IgD-negative memory B cell (primary cell): ENCODE data around the gene CACNG4. TPM values are rescaled to one million over a fixed set of nuclear protein-coding genes. Genes with fewer than 3 reads are reported as not detected.
"Not testable (repeated sequence)": the region's sequence is repeated elsewhere in the genome, so short reads cannot be mapped to it uniquely, and the experiment has no call there.

Experiments
- H3K27ac Mint-ChIP-seq, 3 donors: one replicate each; pipeline ENCODE4 v1.8.0; 2020 to 2022; ENCODE audit warnings: mild to moderate bottlenecking in 3 of 3, mixed read lengths in 3 of 3, moderate library complexity in 1 of 3
- H3K27me3 Mint-ChIP-seq: one replicate; pipeline ENCODE4 v1.8.0; 2021; ENCODE audit warnings: mixed read lengths
- H3K36me3 Mint-ChIP-seq: one replicate; pipeline ENCODE4 v1.8.0; 2020; ENCODE audit warnings: mild to moderate bottlenecking, mixed read lengths
- H3K4me1 Mint-ChIP-seq, 3 donors: one replicate each; pipeline ENCODE4 v1.8.0; 2020 to 2022; ENCODE audit warnings: mixed read lengths in 3 of 3, mild to moderate bottlenecking in 1 of 3
- H3K4me3 Mint-ChIP-seq, 4 donors: one replicate each; pipeline ENCODE4 v1.8.0; 2020 to 2022; ENCODE audit warnings: mild to moderate bottlenecking in 4 of 4, mixed read lengths in 4 of 4, moderate library complexity in 3 of 4
- H3K9me3 Mint-ChIP-seq, 3 donors: one replicate each; pipeline ENCODE4 v1.8.0; 2020 to 2021; ENCODE audit warnings: mixed read lengths in 3 of 3, mild to moderate bottlenecking in 1 of 3
- polyA plus RNA-seq: library from polyadenylated mRNA; unstranded; fragments of 300-500 nt; fragmentation: Illumina TruSeq; gene quantifications from one replicate; pipeline ENCODE4 v1.2.3, GENCODE V29; 2021

CACNG4 gene
- polyA plus RNA-seq, 1 donor from 2014 or later = not detected

GRCh38 chr17:66964930-66965800, 658 bp downstream of the CACNG4 start:
- H3K27ac Mint-ChIP-seq = no peak overlapping the region
- H3K27me3 Mint-ChIP-seq = peaks cover 55% of the 10 kb centered on the region
- no peaks in the 10 kb centered on the region for H3K36me3 Mint-ChIP-seq
- peaks cover 2 to 5% (median 4%) of the 10 kb centered on the region in 3 donors for H3K4me1 Mint-ChIP-seq
- peaks cover 0 to 4% (median 0%) of the 10 kb centered on the region in 3 donors for H3K9me3 Mint-ChIP-seq
- H3K4me3 Mint-ChIP-seq = peak overlapping the region in 3 of 4 donors; percentile 30 to 67 (median 52)

DNA sequence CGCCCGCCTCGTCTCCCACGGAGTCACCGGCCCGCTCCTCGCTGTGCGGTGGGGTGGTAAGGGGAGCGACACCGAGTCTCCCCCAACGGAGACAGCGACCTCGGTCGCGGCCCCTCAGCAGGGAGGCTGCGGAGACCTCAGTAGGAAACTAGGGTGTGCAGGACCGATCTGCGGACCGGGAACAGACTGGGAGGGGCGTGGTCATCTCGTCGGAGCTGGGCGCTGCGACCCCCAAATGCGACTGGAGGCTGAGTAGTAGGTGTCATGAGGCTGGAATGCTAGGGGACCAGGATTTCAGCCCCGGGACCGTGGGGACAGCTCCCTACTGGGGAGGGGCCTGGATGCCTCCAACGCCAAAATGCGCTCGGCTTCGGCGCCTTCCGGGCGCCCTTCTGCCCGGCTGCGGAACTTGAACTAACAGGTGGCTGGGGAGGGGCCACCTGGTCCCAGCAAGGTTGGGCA, 1.3 kb downstream of the CACNG4 start:
- Mint-ChIP-seq H3K9me3 (peaks cover 0 to 4% (median 0%) of the 10 kb centered on the region in 3 donors), H3K36me3 (no peaks in the 10 kb centered on the region), H3K27ac (no peak overlapping the region), H3K4me1 (peaks cover 2 to 5% (median 4%) of the 10 kb centered on the region in 3 donors), H3K4me3 (peak overlapping the region in 2 of 4 donors; percentile 46 to 47), H3K27me3 (peaks cover 59% of the 10 kb centered on the region)

DNA sequence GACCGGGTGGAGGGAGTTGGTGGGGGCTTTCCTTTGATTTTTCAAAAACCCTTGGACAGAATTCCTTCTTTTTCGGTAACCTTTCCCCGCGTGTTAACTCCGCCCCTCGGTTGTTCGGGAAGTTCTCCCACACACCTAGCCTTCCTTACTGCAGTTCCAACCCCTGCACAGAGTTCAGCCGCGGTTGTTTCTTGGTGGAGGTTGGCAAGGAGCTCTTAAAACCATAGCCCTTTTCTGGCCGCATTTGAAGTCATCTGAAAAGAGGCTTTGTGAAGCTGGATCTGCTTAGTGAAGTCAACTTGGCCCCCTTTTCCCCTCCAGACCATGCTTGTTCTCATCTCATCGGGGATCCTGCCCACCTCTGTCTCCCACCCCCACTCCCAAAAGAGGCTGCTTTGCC, 1.8 kb downstream of the CACNG4 start:
- Mint-ChIP-seq H3K4me3 (peak overlapping the region in 2 of 4 donors; percentile 63 to 84), H3K4me1 (peaks cover 2 to 5% (median 4%) of the 10 kb centered on the region in 3 donors), H3K9me3 (peaks cover 0 to 5% (median 0%) of the 10 kb centered on the region in 3 donors), H3K27me3 (peaks cover 60% of the 10 kb centered on the region), H3K27ac (no peak overlapping the region), H3K36me3 (no peaks in the 10 kb centered on the region)

GRCh38 chr17:66966704-66967418, 2.4 kb downstream of the CACNG4 start:
- no peaks in the 10 kb centered on the region for H3K36me3 Mint-ChIP-seq

GRCh38 chr17:66967837-66968543, 3.5 kb downstream of the CACNG4 start:
- Mint-ChIP-seq H3K9me3 (peaks cover 0 to 5% (median 0%) of the 10 kb centered on the region in 3 donors), H3K36me3 (no peaks in the 10 kb centered on the region), H3K4me3 (no peak overlapping the region), H3K27ac (no peak overlapping the region), H3K27me3 (peaks cover 54% of the 10 kb centered on the region), H3K4me1 (peaks cover 2 to 4% (median 4%) of the 10 kb centered on the region in 3 donors)

More at GRCh38 chr17:66966704-66967418, 2.4 kb downstream of the CACNG4 start:
- Mint-ChIP-seq H3K27ac (no peak overlapping the region), H3K4me1 (peaks cover 2 to 5% (median 4%) of the 10 kb centered on the region in 3 donors), H3K27me3 (peaks cover 63% of the 10 kb centered on the region), H3K9me3 (peaks cover 0 to 6% (median 0%) of the 10 kb centered on the region in 3 donors), H3K4me3 (peak overlapping the region in 3 of 4 donors; percentile 38 to 84 (median 63))

- Mint-ChIP-seq H3K27me3 (peaks cover 46% of the 10 kb centered on the region), H3K4me1 (peaks cover 0 to 4% (median 2%) of the 10 kb centered on the region in 3 donors), H3K4me3 (peak overlapping the region in 1 of 4 donors; percentile 30)
Observed at GRCh38 chr17:66968916-66969315, 4.4 kb downstream of the CACNG4 start.

GRCh38 chr17:66970140-66970539, 5.6 kb downstream of the CACNG4 start:
- peaks cover 0 to 5% (median 0%) of the 10 kb centered on the region in 3 donors for H3K9me3 Mint-ChIP-seq
- peaks cover 0 to 4% (median 2%) of the 10 kb centered on the region in 3 donors for H3K4me1 Mint-ChIP-seq
- peak overlapping the region in 1 of 4 donors; percentile 52 for H3K4me3 Mint-ChIP-seq
- peaks cover 45% of the 10 kb centered on the region for H3K27me3 Mint-ChIP-seq
- H3K36me3 Mint-ChIP-seq = no peaks in the 10 kb centered on the region
- no peak overlapping the region for H3K27ac Mint-ChIP-seq

More at GRCh38 chr17:66968916-66969315, 4.4 kb downstream of the CACNG4 start:
- Mint-ChIP-seq H3K9me3 (peaks cover 0 to 5% (median 0%) of the 10 kb centered on the region in 3 donors), H3K36me3 (no peaks in the 10 kb centered on the region), H3K27ac (peak overlapping the region in 1 of 3 donors; percentile 50)

DNA sequence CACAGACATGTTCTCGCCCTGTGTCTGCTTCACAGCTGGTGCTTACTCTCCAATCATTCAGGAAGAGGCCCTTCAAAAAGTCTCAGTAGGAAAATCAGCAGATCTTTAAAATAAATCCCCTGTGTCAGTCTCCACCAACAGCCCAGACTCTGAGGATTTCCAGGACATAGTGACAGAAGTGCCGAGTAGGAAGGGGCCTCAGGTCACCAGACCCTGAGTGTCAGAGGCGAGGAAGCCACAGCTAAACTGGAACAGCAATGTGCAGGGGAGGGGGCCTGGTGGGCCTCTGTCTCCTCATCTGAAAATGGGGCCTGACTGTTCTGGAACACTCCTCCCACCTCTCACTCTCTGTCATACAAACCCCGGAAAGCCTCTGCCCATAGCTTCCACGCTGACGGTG, 6.3 kb downstream of the CACNG4 start:
- Mint-ChIP-seq H3K36me3 (no peaks in the 10 kb centered on the region), H3K9me3 (peaks cover 0 to 5% (median 0%) of the 10 kb centered on the region in 3 donors), H3K27ac (no peak overlapping the region)

GRCh38 chr17:66971264-66971663, 6.8 kb downstream of the CACNG4 start:
- H3K4me3 Mint-ChIP-seq = no peak overlapping the region
- no peaks in the 10 kb centered on the region for H3K36me3 Mint-ChIP-seq
- H3K4me1 Mint-ChIP-seq = peaks cover 0 to 4% (median 2%) of the 10 kb centered on the region in 3 donors
- peaks cover 0 to 5% (median 0%) of the 10 kb centered on the region in 3 donors for H3K9me3 Mint-ChIP-seq
- H3K27ac Mint-ChIP-seq = no peak overlapping the region
- H3K27me3 Mint-ChIP-seq = peaks cover 38% of the 10 kb centered on the region

More for the DNA sequence above, 6.3 kb downstream of the CACNG4 start:
- Mint-ChIP-seq H3K4me3 (no peak overlapping the region), H3K27me3 (peaks cover 43% of the 10 kb centered on the region), H3K4me1 (peaks cover 0 to 4% (median 2%) of the 10 kb centered on the region in 3 donors)

DNA sequence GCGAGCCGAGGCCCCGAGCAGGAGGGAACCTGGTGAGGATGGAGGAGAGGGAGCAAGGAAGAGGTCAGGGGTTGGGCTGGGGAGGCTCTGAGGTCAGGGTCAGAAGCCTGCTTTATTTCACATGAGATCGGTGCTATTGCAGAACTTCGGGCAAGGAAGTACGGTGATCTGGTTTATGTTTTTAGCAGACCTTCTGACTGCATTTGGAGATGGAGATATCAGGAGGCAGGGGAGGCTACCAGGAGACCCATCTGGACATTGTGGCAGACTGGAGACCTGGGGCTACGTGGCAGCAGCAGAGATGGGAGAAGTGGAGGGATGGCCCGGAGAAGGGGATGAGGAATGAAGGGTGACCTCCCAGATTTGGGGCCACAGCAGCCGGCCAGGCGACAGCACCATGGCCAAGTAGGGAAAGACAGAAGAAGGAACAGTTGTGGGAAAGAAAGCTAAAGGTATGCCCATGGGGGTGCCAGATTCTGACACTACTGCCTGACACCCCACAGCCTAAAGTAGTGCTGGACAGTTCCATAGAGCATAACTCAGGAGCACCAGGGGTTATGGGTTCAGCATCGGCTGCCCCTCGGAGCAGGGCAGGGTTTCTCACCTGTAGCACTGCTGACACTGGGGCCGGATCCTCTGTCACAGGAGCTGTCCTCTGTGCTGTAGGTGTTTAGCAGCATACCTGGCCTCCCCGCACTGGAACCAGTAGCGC, 7.4 kb downstream of the CACNG4 start:
- Mint-ChIP-seq H3K4me1 (peaks cover 0 to 1% (median 0%) of the 10 kb centered on the region in 3 donors), H3K36me3 (peaks cover under 1% of the 10 kb centered on the region), H3K9me3 (peaks cover 0 to 5% (median 0%) of the 10 kb centered on the region in 3 donors), H3K27ac (peak overlapping the region in 1 of 3 donors; percentile 74), H3K27me3 (peaks cover 34% of the 10 kb centered on the region), H3K4me3 (peak overlapping the region in 1 of 4 donors; percentile 30)

GRCh38 chr17:66972442-66972830, 7.9 kb downstream of the CACNG4 start:
- not testable (repeated sequence) for H3K27ac Mint-ChIP-seq, H3K4me1 Mint-ChIP-seq, H3K36me3 Mint-ChIP-seq, H3K4me3 Mint-ChIP-seq, H3K9me3 Mint-ChIP-seq
- H3K27me3 Mint-ChIP-seq = peaks cover 34% of the 10 kb centered on the region

DNA sequence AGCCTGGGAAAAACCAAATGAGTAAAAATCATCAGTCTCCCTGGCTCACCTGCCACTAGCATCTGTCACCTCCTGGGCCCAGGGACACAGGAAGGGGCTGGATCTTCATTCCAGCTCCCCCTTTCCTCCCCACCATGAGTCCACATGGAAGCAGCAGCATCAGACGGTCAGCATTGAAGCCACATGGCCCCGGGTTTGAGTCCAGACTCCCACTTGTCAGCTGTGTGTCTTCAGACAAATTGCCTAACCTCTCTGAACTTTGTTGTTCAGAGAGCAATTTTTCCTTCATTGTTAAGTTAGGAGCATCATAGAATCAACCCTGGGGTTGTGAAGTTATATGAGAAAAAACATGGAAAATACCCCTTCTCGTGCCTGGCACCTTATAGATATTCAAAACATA, 10.7 kb downstream of the CACNG4 start:
- Mint-ChIP-seq H3K9me3 (peaks cover 0 to 2% (median 0%) of the 10 kb centered on the region in 3 donors), H3K4me1 (no peaks in the 10 kb centered on the region), H3K27me3 (peaks cover 20% of the 10 kb centered on the region), H3K4me3 (no peak overlapping the region), H3K27ac (no peak overlapping the region), H3K36me3 (peaks cover 2% of the 10 kb centered on the region)

- Mint-ChIP-seq H3K27me3 (peaks cover 16% of the 10 kb centered on the region), H3K36me3 (peaks cover 2% of the 10 kb centered on the region), H3K9me3 (peaks cover 0 to 2% (median 0%) of the 10 kb centered on the region in 3 donors), H3K27ac (no peak overlapping the region), H3K4me3 (no peak overlapping the region), H3K4me1 (no peaks in the 10 kb centered on the region)
Observed at GRCh38 chr17:66975614-66976378, 11.3 kb downstream of the CACNG4 start.
